GM19193 (cell line): ENCODE data around the gene GRM7.

ENCODE experiments used
- POLR2A ChIP-seq: IDR thresholded peaks from 4 replicates; pipeline ENCODE4 v1.6.1; 2011; ENCODE audit not compliant: insufficient read depth, insufficient read length; ENCODE audit errors: extremely low read depth

The GRM7 gene

GRCh38 chr3:7188551-7188950, 327.6 kb downstream of the GRM7 start:
- TF ChIP-seq POLR2A, result no peak

- TF ChIP-seq POLR2A, result no peak
These were observed 329.2 kb downstream of the GRM7 start for GRCh38 chr3:7190095-7190494.

- TF ChIP-seq POLR2A, result no peak
These were observed 332.4 kb downstream of the GRM7 start for GRCh38 chr3:7193269-7193668.

DNA sequence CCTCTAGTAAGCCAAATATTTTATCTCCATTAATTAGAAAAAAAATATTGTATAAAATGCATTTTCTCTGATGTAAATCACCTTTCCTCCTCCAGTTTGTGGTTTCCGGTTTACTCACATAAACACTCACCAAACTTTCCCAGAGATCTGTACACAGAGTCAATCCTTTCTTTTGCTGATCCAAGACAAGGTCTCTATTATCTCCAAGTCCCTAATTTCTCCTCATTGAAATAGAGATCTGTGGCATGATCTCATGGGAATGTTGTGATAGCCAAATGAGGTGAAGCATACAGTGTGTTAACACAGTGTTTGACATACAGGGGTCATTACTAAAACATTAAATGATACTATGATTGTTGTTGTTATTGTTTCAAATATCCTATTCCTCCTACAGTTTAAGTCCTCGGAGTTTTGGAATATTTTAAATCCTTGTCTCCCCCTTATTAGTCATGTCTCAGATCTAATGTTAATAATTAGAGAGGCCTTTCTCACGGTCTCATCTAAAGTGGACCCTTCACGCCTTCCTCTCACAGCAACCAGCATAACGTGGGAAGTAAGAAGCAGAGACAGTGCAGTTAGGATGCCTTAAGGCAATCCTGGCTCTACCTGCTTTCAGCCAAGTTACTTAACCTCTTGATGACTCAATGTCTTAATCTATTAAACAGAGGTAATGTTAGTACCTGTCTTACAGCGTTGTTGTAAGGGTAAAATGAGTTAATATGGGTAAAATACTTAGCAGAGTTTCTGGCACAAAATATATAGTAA, 333.3 kb downstream of the GRM7 start:
- no peak for TF ChIP-seq POLR2A

- TF ChIP-seq POLR2A, result no peak
These were observed 335.0 kb downstream of the GRM7 start for GRCh38 chr3:7195934-7196333.

GRCh38 chr3:7201784-7202183, 340.9 kb downstream of the GRM7 start:
- no peak for TF ChIP-seq POLR2A

- no peak for TF ChIP-seq POLR2A
These were observed 343.3 kb downstream of the GRM7 start for GRCh38 chr3:7203969-7204847.

- no peak for TF ChIP-seq POLR2A
These were observed 343.9 kb downstream of the GRM7 start for GRCh38 chr3:7204848-7205156.

GRCh38 chr3:7205535-7205934, 344.6 kb downstream of the GRM7 start:
- TF ChIP-seq POLR2A, result no peak

DNA sequence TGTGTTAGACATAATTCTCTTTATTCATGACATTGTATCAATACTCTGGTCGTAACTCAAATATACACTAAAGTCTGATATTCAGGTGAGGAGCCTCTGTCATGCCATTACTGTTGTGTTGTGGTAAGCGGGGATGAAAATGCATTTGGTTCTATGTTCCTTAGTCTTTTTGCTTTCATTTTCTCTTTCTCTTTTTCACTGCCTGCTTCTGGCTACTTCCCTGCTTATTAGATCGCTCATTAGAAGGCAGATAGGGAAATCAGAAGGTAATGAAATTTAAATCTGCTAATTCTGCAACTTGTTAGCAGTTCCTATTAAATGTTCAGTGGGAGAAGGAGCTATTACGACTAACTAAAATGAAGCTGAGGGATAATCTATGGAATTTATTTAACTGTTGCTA, 345.0 kb downstream of the GRM7 start:
- no peak for TF ChIP-seq POLR2A

- TF ChIP-seq POLR2A, result no peak
These were observed 346.2 kb downstream of the GRM7 start for GRCh38 chr3:7207125-7207524.

DNA sequence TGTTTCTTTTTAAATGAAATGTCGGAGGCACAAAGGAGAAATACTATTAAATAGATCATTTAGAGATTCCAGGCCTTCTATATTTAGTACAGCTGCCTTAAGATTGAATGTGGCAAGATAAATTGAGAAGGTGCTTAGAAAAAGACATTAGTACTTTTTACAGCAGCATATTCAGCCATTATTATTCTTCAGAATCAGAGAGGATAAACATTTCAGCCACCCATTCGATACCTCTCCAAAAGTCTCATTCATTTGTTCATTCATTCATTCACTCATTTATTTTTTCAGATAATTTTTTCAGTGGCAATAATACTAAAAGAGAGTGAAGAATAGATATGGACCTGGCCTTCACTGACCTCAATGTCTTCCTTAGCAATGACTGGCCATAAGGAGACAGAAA, 347.0 kb downstream of the GRM7 start:
- TF ChIP-seq POLR2A, result no peak

DNA sequence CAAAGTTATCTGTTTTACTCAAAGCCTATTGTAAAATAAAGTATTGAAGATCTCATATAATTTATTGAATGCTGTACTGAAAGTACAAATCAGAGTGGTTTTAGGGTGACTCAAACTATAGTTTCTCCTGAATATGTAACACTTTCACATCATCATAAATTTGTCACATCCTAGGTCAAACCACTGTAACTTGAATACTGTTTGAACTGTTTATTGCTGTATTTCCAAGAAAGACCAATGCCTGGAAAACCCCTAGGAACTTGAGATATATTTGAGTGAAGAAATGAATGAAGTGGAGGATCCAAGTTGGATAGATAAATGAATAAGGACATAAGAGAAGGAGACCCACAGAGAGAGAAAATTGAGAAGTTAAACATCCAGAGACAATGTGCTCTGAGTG, 348.2 kb downstream of the GRM7 start:
- no peak for TF ChIP-seq POLR2A

GRCh38 chr3:7211740-7212139, 350.8 kb downstream of the GRM7 start:
- TF ChIP-seq POLR2A, result no peak

DNA sequence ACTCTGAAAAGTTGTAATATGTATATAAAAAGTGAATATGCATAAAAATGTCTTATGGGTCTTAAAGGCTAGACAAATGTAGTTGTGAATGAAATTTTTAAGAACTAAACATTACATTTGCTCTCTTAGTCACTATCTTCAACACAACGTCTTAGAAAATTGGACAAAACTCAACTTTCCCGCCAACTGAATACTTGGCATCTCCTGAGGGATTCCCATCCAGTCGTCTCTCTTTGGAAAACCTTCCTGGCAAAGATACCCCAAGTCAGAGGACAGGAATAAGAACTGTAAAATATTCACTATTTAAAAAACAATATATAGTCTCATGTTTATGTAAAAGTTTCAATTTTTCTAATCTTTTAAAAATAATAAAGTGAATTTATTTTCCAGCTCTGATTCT, 354.8 kb downstream of the GRM7 start:
- no peak for TF ChIP-seq POLR2A

DNA sequence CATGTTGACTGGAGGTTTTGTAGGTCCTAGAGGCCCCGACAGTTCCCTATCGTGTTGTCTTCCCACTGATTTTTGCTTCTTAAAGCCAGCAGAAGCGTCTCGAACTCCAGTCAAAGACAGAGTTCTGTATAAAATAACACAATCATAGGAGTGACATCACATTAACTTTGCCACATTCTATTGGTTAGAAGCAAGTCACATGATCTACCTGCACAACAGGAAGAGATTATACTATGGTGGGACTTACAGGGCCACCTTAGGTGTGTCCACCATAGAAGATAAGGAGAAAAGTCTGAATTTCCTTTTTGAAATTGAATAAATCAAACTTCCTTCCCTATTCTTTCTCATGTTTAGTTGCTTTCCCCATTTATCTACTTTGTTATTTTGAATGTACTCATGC, 365.5 kb downstream of the GRM7 start:
- TF ChIP-seq POLR2A, result no peak
